ENCODE data around the gene ITGB8. TPM values are rescaled to one million over a fixed set of nuclear protein-coding genes. Genes with fewer than 3 reads are reported as not detected.

The ITGB8 gene
- 10 to 100 TPM; 14.0 to 33.6 (median 17.7) TPM for total RNA-seq

- peak in 1 of 6 experiments; percentile 21 for TF ChIP-seq CTCF (IDR thresholded peaks at IDR 0.05)
- peak in 1 of 2 donors; percentile 79 for TF ChIP-seq POLR2A (IDR thresholded peaks at IDR 0.05)
- H3K27me3 ChIP-seq = no peaks in the 10 kb centered on the region
- intact Hi-C loops (cut with DNase I) = no loop called here
- no peaks in the 10 kb centered on the region for H3K36me3 ChIP-seq
- H3K4me3 ChIP-seq (replicated peaks in 1 of 3) = peak within 1 kb of the TSS; percentile 46 to 67 (median 56)
- WGBS, 2 donors = 1% methylated on average over 22 to 29 of the region's 50 CpGs
- H3K4me1 ChIP-seq = peaks cover 0 to 5% of the 10 kb centered on the region in 2 donors
- H3K27ac ChIP-seq = peak within 1 kb of the TSS; percentile 86 to 93 (median 89)
- DNase-seq = peak; percentile 92 to 95
- no peaks in the 10 kb centered on the region for H3K9me3 ChIP-seq
Measured at GRCh38 chr7:20330239-20330927, at the start of gene ITGB8. Gene ITGB8 (plus strand): TSS chr7:20330900. CDS start chr7:20331807, 907 bp downstream.

DNA sequence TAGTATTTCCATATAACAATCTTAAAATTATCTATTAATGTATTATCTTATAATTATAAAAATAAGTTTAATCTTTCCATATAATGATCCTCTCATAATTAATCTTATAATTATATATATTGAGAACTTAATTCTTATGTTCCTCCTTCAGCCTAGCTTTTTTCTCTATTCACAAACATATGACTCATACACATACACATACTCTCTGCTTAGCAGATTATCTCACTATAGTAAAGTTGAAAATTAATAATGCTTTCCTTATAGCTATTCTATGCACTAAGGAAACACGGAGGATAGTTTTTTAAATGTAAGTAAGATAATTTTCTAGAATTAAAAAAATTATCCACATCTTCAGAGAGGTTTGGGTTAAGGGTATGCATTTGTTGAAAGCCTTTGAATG, 47.7 kb upstream of the ITGB8 start:
- TF ChIP-seq POLR2A (IDR thresholded peaks at IDR 0.05) (no peak), CTCF (IDR thresholded peaks at IDR 0.05) (no peak)

GRCh38 chr7:20283385-20283784, 47.3 kb upstream of the ITGB8 start:
- H3K4me1 ChIP-seq = no peaks in the 10 kb centered on the region
- no peak for TF ChIP-seq CTCF (IDR thresholded peaks at IDR 0.05)
- no peaks in the 10 kb centered on the region for H3K27me3 ChIP-seq
- no peak overlapping the region for H3K27ac ChIP-seq
- H3K4me3 ChIP-seq (replicated peaks in 1 of 3) = no peak overlapping the region
- DNase-seq = no peak
- 93 to 97% methylated on average over 2 of the region's 2 CpGs for WGBS, 2 donors
- intact Hi-C loops (cut with DNase I) = no loop called here
- no peaks in the 10 kb centered on the region for H3K9me3 ChIP-seq
- no peaks in the 10 kb centered on the region for H3K36me3 ChIP-seq

More for the DNA sequence above, 47.7 kb upstream of the ITGB8 start:
- H3K36me3 ChIP-seq = no peaks in the 10 kb centered on the region
- no peak for DNase-seq
- H3K27me3 ChIP-seq = no peaks in the 10 kb centered on the region
- intact Hi-C loops (cut with DNase I) = no loop called here
- 79 to 81% methylated on average over 1 of the region's 1 CpG for WGBS, 2 donors
- H3K4me1 ChIP-seq = no peaks in the 10 kb centered on the region
- no peaks in the 10 kb centered on the region for H3K9me3 ChIP-seq
- no peak overlapping the region for H3K4me3 ChIP-seq (replicated peaks in 1 of 3)
- no peak overlapping the region for H3K27ac ChIP-seq

DNA sequence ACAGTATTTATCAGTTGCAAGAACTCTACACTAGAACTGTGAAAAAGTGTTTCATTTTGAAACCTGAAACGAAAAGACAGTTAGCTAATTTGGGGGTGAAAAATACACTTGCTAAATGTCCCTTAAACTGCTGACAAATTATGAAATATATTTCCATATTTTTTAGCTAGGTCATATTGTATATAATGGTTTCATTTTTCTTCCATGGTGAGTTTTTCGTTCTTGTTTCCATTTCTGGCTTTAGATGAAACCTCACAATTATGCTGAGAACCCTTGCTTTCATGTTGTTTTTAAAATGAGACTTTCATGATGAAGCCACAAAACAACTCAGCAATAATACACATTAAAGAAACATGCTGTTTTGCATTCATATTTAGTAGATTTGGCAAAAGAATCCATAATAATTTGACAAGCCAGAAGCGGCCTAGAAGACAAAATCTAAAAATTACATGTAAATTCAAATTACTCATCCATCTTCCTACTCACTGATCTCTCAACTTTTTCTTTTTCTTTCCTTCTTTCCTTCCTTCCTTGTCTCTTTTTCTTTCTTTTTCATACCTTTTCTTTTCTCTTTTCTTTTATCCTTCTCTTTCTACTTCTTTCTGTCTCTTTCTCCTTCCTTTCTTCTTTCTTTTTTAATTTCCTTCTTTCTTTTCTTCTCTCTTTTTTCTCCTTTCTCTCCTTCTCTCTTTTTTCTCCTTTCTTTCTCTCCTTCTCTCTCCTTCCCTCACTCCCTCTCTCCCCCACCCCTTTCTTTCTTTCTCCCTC, 46.5 kb upstream of the ITGB8 start:
- 76 to 85% methylated on average over 3 of the region's 3 CpGs for WGBS, 2 donors
- Histone ChIP-seq H3K27ac (no peak overlapping the region), H3K4me1 (no peaks in the 10 kb centered on the region), H3K27me3 (no peaks in the 10 kb centered on the region), H3K9me3 (no peaks in the 10 kb centered on the region), H3K4me3 (replicated peaks in 1 of 3) (no peak overlapping the region), H3K36me3 (no peaks in the 10 kb centered on the region)
- intact Hi-C loops (cut with DNase I) = no loop called here
- TF ChIP-seq POLR2A (IDR thresholded peaks at IDR 0.05) (no peak), CTCF (IDR thresholded peaks at IDR 0.05) (no peak)
- no peak for DNase-seq

GRCh38 chr7:20284771-20285143, 45.9 kb upstream of the ITGB8 start:
- TF ChIP-seq POLR2A (IDR thresholded peaks at IDR 0.05) (no peak), CTCF (IDR thresholded peaks at IDR 0.05) (no peak)

More at GRCh38 chr7:20284771-20285143, 45.9 kb upstream of the ITGB8 start:
- H3K27me3 ChIP-seq = no peaks in the 10 kb centered on the region
- H3K9me3 ChIP-seq = no peaks in the 10 kb centered on the region
- DNase-seq = no peak
- no peaks in the 10 kb centered on the region for H3K36me3 ChIP-seq
- H3K4me3 ChIP-seq (replicated peaks in 1 of 3) = no peak overlapping the region
- intact Hi-C loops (cut with DNase I) = no loop called here
- no peaks in the 10 kb centered on the region for H3K4me1 ChIP-seq
- H3K27ac ChIP-seq = no peak overlapping the region

All from thyroid gland (tissue), 4 donors.